Measurements from ENCODE around the gene ZNF232.
"Not testable (repeated sequence)": the region's sequence is repeated elsewhere in the genome, so short reads cannot be mapped to it uniquely, and the experiment has no call there.

ZNF232 gene

GRCh38 chr17:5129770-5130169, 18.1 kb upstream of the ZNF232 start:
- DNase-seq (ENCODE audit: low spot score) = not testable (repeated sequence)

GRCh38 chr17:5128905-5129535, 17.3 kb upstream of the ZNF232 start:
- no peak for DNase-seq (ENCODE audit: low spot score)

GRCh38 chr17:5128387-5128786, 16.7 kb upstream of the ZNF232 start:
- not testable (repeated sequence) for DNase-seq (ENCODE audit: low spot score)

- no peak for DNase-seq (ENCODE audit: low spot score)
Measured at GRCh38 chr17:5127910-5128309, 16.2 kb upstream of the ZNF232 start.

- DNase-seq (ENCODE audit: low spot score) = no peak
Measured at GRCh38 chr17:5126719-5127488, 15.2 kb upstream of the ZNF232 start.

GRCh38 chr17:5124896-5125295, 13.2 kb upstream of the ZNF232 start:
- not testable (repeated sequence) for DNase-seq (ENCODE audit: low spot score)

- DNase-seq (ENCODE audit: low spot score) = not testable (repeated sequence)
Measured at GRCh38 chr17:5124125-5124760, 12.6 kb upstream of the ZNF232 start.

- no peak for DNase-seq (ENCODE audit: low spot score)
Measured at GRCh38 chr17:5123343-5124124, 11.9 kb upstream of the ZNF232 start.

GRCh38 chr17:5122586-5123342, 11.1 kb upstream of the ZNF232 start:
- no peak for DNase-seq (ENCODE audit: low spot score)

- DNase-seq (ENCODE audit: low spot score) = not testable (repeated sequence)
Measured at GRCh38 chr17:5122056-5122455, 10.4 kb upstream of the ZNF232 start.

GRCh38 chr17:5121186-5121841, 9.6 kb upstream of the ZNF232 start:
- DNase-seq (ENCODE audit: low spot score) = no peak

- DNase-seq (ENCODE audit: low spot score) = not testable (repeated sequence)
Measured at GRCh38 chr17:5120436-5121185, 8.9 kb upstream of the ZNF232 start.

- DNase-seq (ENCODE audit: low spot score) = no peak
Measured at GRCh38 chr17:5120036-5120435, 8.4 kb upstream of the ZNF232 start.

GRCh38 chr17:5118219-5118618, 6.5 kb upstream of the ZNF232 start:
- no peak for DNase-seq (ENCODE audit: low spot score)

- no peak for DNase-seq (ENCODE audit: low spot score)
Measured at GRCh38 chr17:5115673-5116651, 4.3 kb upstream of the ZNF232 start, which contains the start of gene USP6. Gene USP6, plus strand, starts transcription at chr17:5116032. Its CDS starts 14,336 bp downstream, at chr17:5130368.

GRCh38 chr17:5110816-5111215, 862 bp downstream of the ZNF232 start:
- DNase-seq (ENCODE audit: low spot score) = no peak

- DNase-seq (ENCODE audit: low spot score) = no peak
Measured at GRCh38 chr17:5100832-5101231, 10.8 kb downstream of the ZNF232 start.

GRCh38 chr17:5099271-5099670, 12.4 kb downstream of the ZNF232 start:
- no peak for DNase-seq (ENCODE audit: low spot score)

Data from HuH-7.5 (cell line).